Measurements from ENCODE around the gene IPPK.

The IPPK gene

GRCh38 chr9:92669890-92670708 lies at the start of gene IPPK (continued):
- TF ChIP-seq ZNF280D (tag by site-specific recombination; IDR thresholded peaks at IDR 0.05) (no peak), PRDM2 (tag by site-specific recombination; IDR thresholded peaks at IDR 0.05; ENCODE audit: borderline replicate concordance) (no peak), ZNF785 (tag by site-specific recombination; IDR thresholded peaks at IDR 0.05) (no peak), ZSCAN23 (tag by site-specific recombination; IDR thresholded peaks at IDR 0.05) (no peak), ZNF777 (tag by site-specific recombination; IDR thresholded peaks at IDR 0.05; ENCODE audit: borderline replicate concordance) (no peak), KLF16 (tag by site-specific recombination; IDR thresholded peaks at IDR 0.05) (no peak), REST (tag by site-specific recombination; IDR thresholded peaks at IDR 0.05) (no peak), ZBTB44 (tag by site-specific recombination; IDR thresholded peaks at IDR 0.05) (no peak), ZNF169 (tag by site-specific recombination; IDR thresholded peaks at IDR 0.05) (no peak), ZSCAN18 (tag by site-specific recombination; IDR thresholded peaks at IDR 0.05) (no peak), ZNF394 (tag by site-specific recombination; IDR thresholded peaks at IDR 0.05; ENCODE audit: borderline replicate concordance) (no peak), ZNF514 (tag by site-specific recombination; IDR thresholded peaks at IDR 0.05) (no peak), ZFP37 (tag by site-specific recombination; IDR thresholded peaks at IDR 0.05) (no peak; the same call in 1 of the 2 replicates), ZNF132 (tag by site-specific recombination; IDR thresholded peaks at IDR 0.05; ENCODE audit: borderline replicate concordance) (no peak), GFI1B (tag by site-specific recombination; IDR thresholded peaks at IDR 0.05) (no peak), ZNF202 (tag by site-specific recombination; IDR thresholded peaks at IDR 0.05; ENCODE audit: borderline replicate concordance) (no peak), ZNF645 (tag by site-specific recombination; IDR thresholded peaks at IDR 0.05) (no peak), ZBTB1 (tag by site-specific recombination; IDR thresholded peaks at IDR 0.05) (no peak), ZNF701 (tag by site-specific recombination; IDR thresholded peaks at IDR 0.05) (no peak), ZNF654 (tag by site-specific recombination; IDR thresholded peaks at IDR 0.05; ENCODE audit: low read depth) (no peak), ZNF292 (tag by site-specific recombination; IDR thresholded peaks at IDR 0.05; ENCODE audit: borderline replicate concordance, low read depth) (no peak), ZNF335 (tag by site-specific recombination; conservative IDR thresholded peaks at IDR 0.05) (peak; percentile 74)

Data from HEK293 (cell line).